Left renal pelvis (tissue), 4 donors: Measurements from ENCODE around the gene KIF26A. TPM values are rescaled to one million over a fixed set of nuclear protein-coding genes. Genes with fewer than 3 reads are reported as not detected.

ENCODE experiments used
- DNase-seq, 4 donors: peaks; one replicate each; pipeline ENCODE4 v3.0.0-alpha.2; 2013; ENCODE audit warnings: low read depth in 4 of 4, low spot score in 3 of 4
- polyA plus RNA-seq, 4 donors: library from polyadenylated mRNA; unstranded; fragments of 120-200 nt; gene quantifications; one replicate each; pipeline ENCODE4 v1.2.1, GENCODE V29; 2013; ENCODE audit not compliant: insufficient read length in 4 of 4

The KIF26A gene
- polyA plus RNA-seq, 4 donors = 3.3 to 13.9 (median 9.8) TPM

GRCh38 chr14:104141621-104142091, 3.3 kb downstream of the KIF26A start:
- no peak for DNase-seq

- DNase-seq = no peak
These were observed 4.0 kb downstream of the KIF26A start for GRCh38 chr14:104142136-104142945.

DNA sequence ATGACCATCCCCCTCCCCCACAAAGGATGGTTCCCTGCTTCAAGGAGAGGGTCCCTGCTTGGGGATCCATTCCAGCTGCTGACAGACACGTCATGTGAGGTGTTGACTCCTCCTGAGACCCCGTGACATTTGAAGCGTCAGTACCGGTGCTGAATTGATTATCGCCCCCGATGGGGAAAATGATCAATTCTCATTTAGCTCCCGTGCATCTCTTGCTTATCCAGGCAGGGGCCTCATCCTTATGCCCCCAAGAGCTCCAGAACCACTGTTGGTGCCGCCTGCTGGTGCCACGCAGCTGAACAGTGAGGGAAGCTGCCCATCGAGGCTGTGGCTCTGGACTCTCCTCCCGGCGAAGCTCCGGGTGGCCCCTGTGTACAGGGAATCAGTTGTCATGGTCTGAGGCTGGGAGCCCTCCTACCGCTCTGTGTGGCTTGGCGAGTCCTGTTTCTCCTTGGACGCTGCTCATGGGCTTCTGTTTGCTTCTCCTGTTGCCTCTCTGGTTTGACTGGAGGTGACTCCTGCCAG, 4.6 kb downstream of the KIF26A start:
- no peak for DNase-seq

- DNase-seq = no peak
These were observed 5.4 kb downstream of the KIF26A start for GRCh38 chr14:104143521-104144452.

- DNase-seq = no peak
These were observed 6.0 kb downstream of the KIF26A start for GRCh38 chr14:104144453-104144790.

DNA sequence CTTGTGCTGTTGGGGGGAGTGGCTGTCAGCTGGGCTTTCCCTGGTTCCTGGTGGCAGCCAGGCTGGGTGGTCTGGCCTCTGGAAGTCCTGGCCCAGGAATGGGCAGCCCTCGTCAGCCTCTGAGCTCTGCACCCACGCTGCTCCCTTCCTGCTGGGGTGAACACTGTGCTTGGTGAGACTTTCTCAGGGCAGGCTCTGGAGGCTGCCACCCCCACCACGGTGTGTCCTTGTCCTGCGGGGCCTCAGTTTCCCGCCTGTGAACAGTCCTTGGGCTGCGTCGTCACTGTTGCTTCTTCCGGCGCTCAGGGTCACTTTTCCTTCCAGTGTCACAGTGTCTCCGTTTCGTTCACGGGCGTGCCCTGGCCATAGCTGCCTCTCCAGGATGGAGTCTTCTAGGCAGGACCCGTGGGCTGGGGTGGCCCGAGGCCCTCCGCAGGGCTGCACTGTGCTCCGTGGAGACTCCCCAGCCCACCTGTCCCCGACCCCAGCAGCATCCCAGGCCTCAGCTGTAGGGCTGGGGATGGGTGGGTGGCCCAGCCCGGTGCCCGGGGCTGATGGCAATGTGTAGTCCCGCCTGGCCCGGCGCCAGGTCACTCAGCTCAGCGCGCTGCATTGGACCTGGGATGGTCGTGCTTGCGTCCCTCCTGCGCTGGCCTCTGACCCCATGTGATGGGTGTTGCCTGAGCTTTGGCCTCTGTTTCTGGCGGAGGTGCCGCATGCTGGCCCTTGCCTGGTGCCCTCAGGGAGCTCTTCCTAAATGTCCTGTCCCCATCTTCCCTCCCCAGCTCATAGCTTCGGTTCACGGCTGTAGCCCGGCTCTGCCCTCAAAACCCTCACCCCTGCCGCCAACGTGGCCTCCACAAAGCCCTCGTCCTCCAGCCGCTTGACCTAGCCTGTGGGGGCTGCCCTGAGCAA, 6.8 kb downstream of the KIF26A start:
- DNase-seq = no peak

- DNase-seq = no peak
These were observed 7.6 kb downstream of the KIF26A start for GRCh38 chr14:104145826-104146601.

GRCh38 chr14:104146651-104147345, 8.4 kb downstream of the KIF26A start:
- no peak for DNase-seq

DNA sequence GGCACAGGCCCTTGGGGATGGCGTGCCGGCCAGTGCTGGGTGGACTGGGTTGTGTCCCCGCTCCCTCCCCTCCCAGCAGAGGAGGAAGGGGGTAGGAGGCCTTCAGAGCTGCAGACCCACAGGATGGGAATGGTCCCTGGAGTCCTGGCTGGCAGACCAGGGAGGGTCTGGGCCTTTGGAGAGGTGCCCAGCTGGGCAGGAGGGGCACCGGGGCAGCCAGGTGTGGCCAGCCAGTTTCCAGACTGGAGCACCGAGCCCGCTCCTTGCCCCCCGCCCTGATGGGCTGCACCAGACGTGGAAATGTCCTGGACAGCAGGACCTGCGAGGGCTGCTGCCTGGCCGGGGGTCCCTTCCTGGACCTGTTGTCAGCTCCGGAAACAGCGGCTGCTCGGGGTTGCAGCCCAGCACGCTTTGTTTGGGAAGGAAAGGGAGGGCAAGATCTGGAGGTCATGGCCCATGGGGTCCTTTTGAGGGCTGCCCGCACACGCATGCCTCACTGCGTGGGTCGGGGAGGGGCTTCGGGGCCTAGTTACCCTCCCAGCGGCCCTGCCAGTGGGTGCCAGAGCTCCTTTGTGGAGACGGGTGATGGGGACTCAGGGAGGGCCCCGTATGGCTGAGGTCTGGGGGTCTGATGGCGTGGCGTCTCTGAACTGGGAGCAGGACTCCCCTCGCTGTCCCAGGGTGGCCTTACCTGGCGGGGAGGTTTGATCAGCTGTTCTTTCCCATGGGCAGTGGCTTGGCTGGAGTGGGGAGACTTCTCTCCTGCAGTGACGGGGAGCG, 9.1 kb downstream of the KIF26A start:
- no peak for DNase-seq

DNA sequence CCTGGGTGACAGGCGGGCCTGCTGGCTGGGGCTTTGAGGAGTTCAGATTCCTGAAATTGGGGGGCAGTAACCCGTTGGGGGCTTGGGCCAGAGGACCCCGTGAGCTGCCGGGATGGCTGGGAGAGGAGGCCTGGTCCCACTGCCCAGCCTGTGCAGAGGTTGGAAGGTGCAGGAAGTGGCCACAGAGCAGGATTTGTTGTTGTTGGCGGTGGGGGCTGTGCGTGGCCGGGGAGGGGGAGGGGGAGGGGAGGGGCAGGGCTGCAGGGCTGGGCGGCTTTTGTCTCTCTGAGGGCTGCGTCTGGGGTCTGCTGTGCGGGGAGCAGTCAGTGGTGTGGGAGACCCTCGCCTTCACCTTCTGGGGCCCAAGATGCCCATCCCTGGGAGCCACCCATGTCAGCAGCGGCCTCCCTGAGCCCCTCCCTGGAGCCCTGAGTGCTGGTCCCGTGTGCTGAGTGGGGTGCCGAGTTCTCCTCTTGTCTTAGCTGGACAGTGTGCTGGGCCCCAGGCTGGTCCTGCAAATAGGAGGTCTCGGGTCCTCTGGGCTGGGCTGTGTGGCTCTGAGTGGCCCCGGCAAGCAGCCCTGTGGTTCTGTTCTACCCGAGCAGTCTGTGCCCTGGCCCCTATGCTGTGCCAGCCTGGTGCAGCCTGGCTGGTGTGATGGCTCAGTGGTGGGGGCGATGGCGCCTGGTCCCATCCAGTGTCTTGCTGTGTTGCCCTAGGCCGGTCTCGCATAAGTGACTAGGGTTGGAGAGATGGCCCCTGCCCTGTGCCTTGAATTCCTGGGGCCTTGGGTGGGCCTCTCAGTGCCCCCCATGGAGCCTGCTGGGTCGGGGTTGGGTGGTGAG, 10.3 kb downstream of the KIF26A start:
- no peak for DNase-seq

DNA sequence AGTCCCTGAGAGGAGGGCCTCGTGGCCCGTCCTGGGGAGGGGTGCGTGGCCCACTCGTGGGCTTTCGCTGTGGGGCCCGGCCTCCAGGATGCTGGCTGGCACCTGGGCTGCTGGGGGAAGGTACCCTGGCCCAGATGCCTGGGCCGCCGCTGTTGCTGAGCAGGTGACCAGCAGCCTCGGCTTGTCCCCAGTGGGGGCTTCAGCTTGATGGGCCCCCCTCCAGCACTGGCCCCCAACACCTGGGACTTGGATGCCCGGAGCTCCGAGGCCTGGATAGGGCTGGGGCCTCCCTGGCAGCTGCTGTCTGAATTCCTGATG, 10.8 kb downstream of the KIF26A start:
- DNase-seq = no peak

GRCh38 chr14:104149617-104150135, 11.3 kb downstream of the KIF26A start:
- no peak for DNase-seq

GRCh38 chr14:104150136-104151025, 12.0 kb downstream of the KIF26A start:
- DNase-seq = no peak

- no peak for DNase-seq
These were observed 12.6 kb downstream of the KIF26A start for GRCh38 chr14:104151026-104151381.

- no peak for DNase-seq
These were observed 13.3 kb downstream of the KIF26A start for GRCh38 chr14:104151566-104152245.

GRCh38 chr14:104152246-104152575, 13.8 kb downstream of the KIF26A start:
- no peak for DNase-seq
